Stimulated activated CD8-positive, alpha-beta memory T cell treated with anti-CD3 and anti-CD28 coated beads, Interleukin-7, amount 100 ng/mL, for 1 hour (primary cell): ENCODE measurements around the gene SIGMAR1.

ENCODE experiments used
- DNase-seq, 2 donors: peaks; one replicate each; pipeline ENCODE4 v3.0.0-alpha.2; 2020; ENCODE audit warnings: low read depth in 2 of 2

Gene SIGMAR1

DNA sequence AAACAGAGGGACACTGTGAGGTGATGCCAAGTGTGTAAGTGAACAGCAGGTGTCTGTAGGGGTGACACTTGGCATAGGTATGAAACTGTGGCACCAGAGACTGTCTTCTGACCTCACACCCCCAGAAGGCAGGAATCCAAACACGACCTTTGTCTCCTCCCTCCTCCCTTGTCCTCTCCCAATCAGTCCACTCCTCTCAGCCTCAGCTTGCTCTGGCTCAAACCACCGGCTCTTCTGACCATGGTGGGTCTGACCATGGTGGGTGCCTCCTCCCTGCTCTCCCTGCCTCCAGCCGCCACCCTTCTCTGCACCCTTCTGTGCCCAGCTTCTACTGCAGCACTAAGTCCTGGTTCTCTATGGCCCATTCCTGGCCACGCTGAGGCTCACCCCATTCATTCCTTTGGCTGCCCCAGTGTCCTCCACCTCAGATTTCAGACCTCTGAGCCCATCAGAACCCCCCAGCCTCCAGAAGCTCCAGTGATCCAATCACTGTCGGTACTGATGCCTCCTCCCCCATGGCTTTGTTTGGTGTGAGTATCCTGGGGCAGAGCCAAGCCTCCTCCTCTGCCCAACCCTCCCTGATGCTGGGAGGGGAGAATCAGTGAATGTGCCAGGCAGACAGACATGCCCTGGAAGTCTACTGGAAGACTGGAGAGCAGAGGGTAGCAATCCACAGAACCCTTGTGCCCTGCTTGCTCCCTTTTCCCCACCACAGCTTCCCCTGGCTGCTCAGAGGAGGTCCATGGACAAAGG, 7.0 kb downstream of the SIGMAR1 start:
- no peak for DNase-seq

DNA sequence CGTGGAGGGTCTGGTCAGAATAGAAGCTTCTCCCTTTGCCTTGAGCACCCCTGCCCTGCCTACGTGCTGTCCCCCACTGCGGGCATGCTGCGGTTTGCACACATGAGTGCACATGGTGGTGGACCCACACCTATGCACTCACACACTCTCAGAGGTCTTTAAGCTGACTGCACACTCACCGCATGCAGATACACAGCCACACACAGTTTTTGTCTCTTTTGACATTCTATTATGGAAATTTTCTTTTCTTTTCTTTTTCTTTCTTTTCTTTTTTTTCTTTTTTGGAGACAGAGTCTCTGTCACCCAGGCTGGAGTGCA, 8.1 kb downstream of the SIGMAR1 start:
- no peak for DNase-seq

DNA sequence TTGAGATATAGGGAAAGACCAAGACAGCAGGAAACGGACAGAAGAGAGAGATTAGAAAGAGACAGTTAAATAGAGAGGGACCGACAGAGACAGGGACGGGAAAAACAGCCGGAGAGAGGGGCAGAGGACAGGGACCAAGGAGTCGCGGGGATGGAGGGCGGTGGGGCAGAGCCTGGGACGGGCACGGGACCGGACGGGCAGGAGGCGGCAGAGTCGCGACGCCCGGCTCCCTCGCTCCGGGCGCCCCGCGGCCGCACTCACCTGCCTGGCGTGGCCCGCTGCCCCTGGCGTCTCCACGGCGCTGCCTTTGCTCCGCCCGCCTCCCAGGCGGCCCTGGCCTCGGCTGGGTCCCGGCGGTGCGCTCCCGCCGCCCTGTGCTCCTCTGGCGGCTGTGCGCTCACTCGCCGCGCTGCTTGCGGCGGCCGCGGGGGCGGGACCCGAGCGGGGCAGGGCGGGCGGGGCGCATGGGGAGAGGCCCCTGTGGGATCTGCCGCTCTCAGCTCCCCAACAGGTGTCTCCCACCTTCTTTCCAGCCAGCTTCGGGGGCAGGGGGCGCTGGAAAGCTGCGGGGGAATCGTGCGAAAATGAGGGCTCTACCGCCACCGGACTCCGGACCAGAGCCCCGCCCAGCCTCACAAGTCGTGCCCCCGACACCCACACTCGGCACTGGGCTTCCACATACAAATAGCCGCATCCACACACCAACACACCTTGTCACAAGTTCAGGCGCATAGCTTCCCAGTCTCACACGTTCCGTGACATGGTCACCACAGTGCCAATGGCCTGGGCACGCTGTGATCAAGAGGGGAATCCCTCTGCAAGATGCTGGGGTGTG, 8.7 kb downstream of the SIGMAR1 start, which contains the start of gene ARID3C:
Gene ARID3C, minus strand, starts transcription at position 411 of the 835 bp plus-strand sequence. CDS start 1,052 bp downstream, outside the sequence.
- DNase-seq, result no peak

DNA sequence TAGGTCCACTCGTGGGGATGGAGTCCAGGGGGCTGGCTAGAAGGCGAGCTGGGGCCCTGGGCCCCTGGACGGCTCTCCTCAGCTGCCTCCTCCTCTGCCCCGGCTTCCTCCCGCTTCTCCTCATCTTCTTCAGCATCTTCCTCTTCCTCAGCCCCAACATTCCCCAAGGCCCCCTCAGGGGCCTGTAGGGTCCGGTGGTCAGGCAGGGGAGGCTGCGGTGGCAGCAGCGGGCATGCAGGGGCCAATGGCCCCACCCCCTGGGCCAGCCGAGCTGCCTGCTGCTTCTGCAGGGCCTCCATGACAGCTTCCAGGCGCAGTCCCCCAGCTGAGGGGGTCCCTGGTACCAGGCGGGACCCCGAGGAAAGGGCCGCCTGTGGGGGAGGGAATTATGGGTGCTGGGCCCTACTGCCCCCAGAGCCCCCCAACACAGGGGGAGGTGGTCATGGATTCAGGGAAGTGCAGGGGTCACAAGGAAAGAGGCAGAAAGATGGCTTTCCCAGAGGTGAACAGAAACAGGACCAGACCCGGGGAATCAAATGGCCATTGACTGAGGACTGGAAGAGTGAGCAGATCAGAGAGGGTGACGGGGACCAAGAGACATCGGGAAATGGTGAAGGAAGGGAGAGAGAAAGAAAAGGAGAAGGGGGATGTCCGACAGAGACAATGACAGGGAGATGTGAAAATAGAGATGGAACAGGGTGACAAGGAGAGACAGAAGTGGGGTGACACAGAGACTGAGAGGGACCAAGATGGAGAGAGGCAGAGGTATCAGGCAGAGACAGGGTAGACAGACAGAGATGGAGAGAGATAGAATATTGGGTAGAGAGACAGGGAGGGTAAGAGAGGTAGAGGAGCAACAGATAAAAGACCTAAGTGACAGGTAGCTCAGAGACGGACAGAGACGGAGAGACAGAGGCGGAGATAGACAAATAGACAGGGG, 9.6 kb downstream of the SIGMAR1 start:
- no peak for DNase-seq

DNA sequence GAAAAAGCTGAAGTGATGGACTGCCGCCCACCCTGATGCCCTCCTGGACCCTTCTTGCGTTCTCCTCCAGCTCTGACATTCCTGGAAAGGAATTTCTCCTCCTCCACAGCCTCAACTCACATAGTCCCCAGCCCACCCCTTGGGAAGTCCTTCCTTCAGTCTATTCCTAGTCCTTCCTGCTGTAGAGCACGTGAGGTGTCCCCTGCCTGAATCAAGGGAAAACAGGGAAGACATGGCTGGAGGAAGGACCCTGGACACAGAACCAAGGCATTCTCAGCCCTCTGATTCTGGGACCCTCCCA, 12.5 kb downstream of the SIGMAR1 start:
- DNase-seq, result no peak

DNA sequence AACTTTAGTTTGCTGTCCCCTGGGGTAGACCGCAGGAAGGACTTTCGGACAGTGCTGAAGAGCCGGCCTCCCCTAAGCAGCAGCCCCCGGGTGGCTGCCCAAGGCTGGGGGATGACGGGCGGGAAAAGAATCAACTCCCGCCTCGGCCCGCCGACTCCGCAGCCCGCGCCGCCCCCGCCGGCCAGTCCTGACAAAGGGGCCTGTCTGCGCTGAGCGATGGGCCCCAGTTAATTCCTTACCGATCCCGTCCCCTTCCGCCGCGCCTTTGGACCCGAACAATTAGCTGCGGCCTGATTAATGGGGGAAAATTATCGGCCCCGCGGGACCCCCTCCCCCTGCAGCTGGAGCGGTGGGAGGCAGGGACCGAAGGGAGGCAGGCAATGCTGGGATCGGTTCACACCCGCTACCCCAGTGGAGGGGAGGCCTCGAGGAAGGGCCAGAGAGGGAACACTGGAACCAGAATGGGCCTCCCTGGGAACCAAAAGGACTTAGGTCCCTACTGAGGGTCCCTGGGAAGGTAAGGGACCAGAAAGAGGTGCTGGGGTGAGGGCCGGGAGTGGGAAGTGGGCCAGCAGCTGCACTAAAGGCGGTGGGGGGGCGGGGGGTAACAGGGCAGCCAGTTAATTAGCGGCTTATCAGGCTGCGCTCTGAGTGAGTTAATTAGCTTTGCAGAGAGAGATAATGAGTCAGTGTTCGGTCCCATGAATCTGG, 13.0 kb downstream of the SIGMAR1 start:
- no peak for DNase-seq

DNA sequence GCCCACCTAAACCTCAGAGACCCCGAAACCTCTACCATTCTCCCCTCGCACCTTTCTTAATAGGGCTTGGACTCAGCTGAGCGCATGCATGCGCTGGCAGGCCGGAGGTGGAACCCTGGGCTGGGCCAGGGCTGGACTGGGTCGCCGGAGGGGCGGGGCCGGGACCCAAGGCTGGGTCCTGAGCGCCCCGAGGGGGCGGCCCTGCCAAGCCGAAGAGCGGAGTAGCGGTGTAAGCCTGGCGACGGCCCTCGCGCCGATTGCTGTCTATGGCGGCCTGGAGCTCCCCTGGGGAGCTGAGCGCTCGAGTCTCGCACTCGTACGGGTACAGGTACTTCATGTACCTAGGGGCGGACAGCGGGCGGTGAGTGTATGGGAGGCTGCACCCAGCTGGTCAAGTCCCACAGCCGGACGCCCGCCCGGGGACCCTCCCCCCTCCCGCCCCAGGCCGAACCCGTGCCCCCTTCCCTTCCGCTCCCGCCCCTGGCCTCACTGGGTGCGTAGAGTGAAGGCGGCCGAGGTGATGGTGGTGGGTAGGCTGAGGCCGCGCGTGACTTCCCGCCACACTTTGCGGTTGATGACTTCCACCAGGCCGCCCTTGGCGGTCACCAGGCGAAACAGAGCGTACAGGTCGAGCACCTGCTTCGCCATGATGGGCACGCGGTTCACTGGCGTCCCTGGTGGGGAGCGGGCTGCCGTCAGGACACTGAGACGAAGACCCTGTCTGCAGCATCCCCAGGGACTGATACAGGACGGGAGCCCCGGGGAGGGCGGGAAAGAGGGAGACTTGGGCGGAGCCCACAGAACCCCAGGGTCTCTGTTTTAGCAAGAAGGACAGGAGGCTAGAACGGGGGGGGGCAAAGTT, 14.0 kb downstream of the SIGMAR1 start:
- no peak for DNase-seq

DNA sequence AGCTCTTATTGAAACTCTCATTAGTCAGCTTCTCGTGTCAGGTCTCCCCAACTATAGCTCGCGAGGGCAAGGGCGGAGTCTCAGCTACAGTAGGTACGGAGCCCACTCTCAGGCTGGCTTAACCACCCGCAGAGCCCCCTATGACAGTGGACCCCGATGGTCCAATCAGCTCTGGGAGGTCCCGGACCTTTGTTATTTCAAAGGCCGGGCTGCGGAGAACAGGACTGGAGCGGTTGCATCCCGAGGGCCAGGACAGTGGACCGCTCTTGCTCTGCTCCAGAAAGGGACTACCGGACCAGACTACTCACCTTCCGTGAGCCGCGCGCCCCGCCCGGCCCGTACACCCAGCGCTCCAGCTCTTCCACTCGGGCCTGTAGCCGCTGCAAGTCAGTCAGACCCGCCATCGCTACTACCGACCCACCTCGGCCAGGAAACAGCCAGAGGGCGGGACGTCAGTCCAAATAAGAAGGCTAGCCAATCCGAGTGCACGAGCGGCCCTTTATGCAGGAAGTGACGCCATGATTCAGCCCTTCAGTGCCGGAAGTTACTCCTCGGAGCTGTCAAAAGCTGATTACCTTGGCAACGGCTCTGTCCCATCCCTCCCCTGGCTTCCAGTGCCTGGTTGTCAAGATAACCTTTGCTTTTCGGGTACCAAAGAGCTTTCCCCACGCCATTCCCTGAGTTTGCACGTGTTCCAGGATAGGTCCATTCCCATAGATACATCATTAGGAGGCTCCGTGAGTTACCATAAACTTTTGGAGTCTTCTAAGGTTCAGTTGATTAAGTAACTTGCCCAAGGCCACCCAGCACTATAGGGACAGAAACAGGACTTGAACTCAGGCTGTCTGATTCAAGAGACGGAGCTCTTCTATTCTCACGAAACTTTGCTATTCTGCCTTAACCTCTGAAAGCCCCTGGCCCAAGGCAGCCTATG, 17.3 kb downstream of the SIGMAR1 start, which contains the start of gene DCTN3:
Gene DCTN3, minus strand, starts transcription at position 435 of the 934 bp plus-strand sequence. Its CDS starts 31 bp downstream, at position 404.
- peak; percentile 73 to 80 for DNase-seq

DNA sequence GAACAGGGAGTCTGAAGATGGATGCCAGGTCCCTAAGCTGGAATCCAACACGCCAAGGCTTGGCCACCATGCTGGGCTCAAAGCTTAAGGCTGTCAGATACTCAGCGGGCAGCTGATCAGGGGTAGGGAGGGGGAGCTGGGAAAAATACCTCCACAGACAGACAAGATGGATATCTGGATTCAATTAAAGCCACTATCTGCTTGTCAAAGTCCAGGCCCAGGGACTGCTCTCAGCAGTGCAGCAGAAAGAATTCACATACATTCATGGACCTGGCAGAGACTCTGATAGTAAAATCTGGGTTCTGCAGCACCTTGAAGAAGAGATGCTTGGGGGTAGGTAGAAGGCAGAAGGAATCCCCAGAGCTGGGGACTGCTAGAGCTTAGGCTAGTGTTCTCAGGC, 22.5 kb downstream of the SIGMAR1 start:
- DNase-seq, result no peak

DNA sequence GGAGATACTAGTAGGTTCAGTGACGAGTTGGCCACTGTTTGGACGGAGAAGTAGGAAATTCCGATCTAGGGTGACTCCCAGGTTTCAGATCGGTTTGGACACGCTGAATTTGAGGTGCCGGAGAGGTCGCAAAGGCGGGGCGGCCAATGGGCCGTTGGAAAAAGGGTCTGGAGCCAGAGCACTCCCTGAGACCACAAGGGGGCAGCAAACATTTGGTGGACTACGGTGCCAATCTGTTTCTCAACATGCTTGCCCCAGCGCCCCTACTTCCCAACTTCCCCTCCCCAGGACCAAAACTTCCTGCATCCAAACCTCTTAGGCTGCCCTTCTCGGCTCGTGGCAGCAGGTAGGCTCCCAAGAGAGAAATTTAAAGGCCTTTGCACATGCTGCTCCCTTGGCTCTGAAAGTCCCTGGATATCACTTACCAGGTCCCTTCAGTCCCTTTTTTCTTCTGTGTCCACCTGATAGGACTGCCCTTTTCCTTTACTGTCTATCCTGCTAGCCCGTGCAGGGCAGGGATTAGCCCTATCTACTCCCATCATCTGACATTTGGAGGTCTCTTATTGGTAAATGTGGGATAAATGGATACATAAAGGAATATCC, 24.7 kb downstream of the SIGMAR1 start:
- peak in 1 of 2 donors; percentile 54 for DNase-seq

DNA sequence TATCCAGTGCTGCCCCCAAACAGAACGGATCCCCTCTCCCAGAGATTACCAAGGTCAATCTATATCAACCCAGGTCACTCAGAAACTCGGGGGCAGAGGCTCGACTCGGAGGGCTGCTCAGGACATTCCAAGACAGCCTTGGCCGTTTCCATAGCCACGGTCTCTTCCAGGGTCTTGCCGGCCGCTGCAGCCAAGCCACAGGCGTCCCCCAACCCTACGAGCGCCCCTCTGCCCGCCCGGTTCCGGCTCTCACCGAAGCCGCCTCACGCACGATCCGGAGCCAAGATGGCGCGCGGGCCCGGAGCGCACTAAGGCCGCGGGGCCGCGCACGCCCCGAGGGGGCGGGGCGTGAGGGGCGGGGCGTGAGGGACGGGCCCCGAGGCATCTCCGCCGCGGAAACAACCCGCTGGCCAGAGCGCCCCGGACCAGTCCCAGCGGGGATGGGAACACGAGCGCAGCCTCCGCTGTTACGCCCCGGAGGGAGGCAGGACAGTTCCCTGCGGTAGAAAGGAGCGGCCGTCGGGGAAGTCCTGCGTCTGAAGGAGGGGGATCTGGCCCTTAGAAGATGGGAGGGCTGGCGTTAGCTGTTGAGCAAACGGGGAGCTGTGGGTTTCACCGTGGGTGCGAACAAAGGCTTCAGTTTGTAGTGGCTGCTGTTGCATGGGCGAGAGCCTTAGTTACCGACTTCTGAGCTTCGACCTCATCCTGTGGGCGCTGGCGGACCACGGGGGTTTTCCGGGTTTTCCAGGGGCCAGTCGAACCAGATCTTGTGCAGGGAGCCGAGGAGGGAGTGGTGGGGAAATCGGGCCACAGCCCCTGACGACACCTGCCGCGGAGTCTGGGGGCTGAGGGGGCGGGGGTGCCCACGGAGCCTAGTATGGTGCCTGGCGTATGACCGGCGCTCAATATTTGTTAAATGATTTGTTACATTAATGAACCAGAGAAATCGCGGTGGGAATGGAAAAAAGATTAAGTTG, 25.5 kb downstream of the SIGMAR1 start, which contains the start of gene RPP25L:
Gene RPP25L, minus strand, starts transcription at position 287 of the 977 bp plus-strand sequence. CDS start 801 bp downstream, outside the sequence.
- DNase-seq, result peak; percentile 69 to 73

DNA sequence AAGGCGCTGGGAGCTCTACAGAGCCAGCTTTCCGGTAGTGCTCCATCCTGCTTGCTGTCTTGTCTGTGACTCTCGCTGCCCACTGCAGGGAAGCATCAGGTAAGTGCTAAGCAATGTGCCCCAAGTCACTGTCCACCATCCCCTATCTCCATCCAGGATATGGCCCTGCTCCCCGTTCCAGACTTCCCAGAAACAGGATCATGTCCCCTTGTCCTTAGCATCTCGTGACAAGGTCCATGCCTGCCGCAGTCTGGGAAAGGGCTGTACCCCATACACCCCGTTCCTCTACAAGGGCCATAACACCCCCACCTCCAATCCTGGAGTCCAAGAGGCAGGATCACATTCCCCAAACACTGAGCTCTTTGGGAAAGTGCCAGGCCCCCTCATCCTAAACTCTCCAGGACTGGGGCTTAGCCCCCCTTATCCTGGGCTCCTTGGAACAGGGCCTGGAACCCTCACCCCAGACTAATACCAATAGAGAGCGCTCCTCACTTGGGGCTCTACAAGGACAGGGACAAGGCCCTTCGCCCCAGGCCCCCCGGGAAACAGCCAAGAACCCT, 26.3 kb downstream of the SIGMAR1 start:
- no peak for DNase-seq

DNA sequence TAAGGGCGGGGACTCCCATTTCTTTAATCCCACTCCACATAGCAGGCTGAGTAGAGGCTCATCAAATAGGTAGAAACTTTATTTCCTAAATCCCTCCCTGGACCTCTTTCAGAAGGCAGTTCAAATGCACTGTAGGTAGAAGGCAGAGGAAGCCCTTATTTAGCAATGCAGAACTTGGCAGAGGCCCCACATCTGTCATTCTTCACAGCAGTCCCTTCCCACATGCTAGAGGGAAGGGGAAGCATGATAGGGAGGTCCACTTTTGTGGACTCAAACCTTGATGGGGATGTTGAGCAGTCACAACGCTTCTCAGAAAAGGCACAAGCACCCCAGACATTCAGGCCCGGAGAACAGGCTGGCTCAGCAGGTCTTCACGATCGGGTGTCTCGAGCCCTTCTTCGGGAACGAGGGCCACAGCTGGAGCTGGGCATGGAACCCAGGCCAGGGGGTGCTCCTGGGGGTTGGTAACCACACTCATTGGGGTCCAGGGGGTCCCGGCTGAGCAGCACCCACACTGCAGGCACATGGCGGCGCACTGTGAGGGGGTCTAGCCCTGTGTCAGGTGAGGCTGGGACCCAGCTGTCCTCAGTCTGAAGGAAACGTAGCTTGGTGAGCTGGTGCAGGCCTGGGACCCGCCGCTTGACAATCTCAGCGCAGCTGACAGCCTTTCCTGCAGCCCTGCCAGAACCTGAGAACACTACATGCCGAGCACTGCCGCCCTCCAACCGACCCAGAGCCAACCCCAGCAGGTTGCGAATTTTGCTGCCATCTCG, 27.0 kb downstream of the SIGMAR1 start:
- DNase-seq, result no peak

DNA sequence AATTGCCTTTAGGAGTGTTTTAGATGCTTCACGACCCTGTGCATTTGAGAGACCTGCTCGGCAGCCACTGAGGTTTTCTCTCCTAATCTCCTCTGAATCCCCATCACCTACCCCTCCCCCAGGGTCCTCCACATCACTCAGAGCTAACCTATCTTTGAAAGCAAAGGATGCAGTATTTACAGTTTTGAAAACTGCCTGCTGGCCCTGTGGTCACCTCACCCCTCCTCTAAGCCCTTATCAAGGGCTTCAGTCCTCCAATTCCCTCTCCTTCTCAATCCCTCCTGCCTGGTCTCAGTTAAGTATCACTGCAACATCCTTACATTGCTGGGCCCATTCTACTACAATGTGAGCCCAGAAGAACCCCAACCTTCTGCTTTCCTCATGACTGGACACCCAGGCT, 30.3 kb downstream of the SIGMAR1 start:
- DNase-seq, result no peak

DNA sequence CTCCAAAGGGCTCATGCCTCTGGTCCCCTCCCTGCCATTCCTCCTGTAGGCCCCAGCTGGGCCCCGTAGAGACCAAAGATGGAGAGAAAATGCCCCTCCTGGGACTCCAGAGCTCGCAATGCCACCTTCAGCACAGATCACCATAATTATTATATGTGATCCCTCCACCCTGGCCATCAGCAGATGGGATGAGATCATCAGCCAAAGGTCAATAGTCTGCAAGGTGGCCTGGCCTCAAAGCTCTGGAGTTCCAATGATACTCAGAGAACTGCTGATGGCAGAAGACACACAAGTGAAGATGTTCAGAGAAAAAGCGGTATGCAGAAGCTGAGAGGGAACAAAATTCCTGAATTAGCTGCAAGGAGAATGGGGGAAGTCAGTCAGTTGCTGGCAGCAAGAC, 30.7 kb downstream of the SIGMAR1 start:
- no peak for DNase-seq

DNA sequence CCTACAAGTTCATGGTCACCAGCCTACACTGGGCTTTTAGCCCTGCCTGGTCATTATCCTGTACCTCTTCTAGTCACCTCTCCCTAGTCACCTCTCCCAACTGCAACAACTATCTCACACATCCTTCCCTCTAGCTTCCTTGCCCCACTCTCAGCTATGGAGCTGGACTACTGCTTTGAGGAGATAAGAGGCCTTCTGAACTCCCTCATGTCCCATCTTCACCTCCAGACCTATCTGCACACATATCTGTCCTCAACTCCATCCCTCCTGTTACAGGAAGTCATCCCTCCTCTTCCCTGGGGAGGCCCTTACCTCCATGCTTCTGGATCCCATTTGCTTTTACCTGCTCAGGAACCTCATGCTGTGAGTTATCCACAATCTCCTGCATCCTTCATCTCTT, 31.4 kb downstream of the SIGMAR1 start:
- no peak for DNase-seq
